8988T (cell line): ENCODE data around the gene USP21.

ENCODE experiments used
- DNase-seq: peaks from one replicate; pipeline ENCODE4 v3.0.0; 2011

The USP21 gene

DNA sequence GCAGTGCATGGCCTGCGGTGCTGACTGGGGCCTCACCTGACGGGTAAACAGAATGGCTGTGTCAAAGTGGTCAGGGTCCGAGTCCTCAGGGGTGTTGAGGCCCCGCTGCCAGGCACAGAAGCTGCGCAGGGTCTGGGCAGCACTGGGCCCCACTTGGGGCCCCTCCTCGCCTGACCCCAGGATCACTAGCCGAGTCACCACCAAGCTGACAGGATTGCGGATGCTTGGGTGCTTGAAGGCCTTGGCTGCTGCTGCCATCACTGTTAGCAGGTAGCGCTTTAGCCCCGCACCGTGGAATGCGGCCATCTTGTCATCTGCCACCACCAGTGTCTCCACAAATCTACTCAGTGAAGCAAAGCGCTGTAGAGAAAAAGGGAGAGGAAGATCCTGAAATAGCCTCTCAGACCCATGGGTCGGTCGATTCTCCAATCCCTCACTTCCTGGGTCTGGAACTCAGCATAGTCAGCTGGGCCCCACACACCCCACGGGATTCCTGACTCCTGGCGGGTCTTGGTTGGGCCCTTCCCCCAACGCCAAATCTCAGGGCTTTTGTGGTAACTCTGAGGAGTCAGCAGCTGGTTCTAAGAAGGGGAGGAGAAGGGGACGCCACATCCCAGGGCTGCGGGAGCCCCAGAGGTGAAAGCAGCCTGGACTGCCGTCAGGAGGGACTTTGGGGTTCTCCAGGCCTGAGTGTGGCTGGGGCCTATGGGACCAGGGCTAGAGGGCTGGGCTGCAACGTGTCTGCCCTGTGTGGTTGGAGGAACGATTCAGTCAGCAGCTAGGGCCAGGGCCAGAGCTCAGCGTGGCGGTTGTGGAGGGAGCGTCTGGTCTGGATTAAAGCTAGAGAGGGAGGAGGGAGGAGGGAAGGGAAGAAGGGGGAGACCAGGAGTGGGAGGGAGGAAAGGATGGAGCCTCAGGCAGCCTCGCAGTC is 37.5 kb downstream of the USP21 start:
- no peak for DNase-seq

DNA sequence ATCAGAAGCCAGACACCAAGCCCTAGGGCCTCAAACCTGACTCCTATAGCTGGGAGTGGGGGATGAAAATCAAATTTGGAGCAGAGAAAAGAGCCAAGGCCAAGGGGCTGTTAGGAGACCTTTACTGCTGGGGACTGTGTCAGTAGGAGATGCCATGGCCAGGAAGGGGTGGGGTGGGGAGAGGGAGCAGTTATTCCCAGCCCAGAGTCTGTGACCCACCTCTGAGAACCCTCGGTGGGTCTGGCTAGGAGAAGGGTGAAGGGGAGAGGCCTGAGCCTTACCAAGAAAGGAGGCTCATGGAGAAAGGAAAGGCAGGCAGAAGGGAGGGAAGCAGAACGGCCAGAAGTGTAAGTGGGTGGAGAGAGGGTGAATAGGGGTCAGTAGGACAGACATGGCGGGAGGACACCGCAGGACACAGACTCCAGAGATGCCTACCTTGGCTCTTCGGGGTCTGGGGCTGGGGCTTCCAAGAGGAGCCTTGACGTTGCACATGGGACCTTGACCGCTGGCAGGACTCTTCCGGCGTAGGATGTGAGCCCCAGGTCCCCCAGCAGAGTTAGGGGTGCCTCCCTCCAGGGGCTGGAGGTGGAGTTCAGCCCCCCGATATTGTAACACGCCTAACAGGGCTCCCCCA is 38.4 kb downstream of the USP21 start:
- DNase-seq: no peak

DNA sequence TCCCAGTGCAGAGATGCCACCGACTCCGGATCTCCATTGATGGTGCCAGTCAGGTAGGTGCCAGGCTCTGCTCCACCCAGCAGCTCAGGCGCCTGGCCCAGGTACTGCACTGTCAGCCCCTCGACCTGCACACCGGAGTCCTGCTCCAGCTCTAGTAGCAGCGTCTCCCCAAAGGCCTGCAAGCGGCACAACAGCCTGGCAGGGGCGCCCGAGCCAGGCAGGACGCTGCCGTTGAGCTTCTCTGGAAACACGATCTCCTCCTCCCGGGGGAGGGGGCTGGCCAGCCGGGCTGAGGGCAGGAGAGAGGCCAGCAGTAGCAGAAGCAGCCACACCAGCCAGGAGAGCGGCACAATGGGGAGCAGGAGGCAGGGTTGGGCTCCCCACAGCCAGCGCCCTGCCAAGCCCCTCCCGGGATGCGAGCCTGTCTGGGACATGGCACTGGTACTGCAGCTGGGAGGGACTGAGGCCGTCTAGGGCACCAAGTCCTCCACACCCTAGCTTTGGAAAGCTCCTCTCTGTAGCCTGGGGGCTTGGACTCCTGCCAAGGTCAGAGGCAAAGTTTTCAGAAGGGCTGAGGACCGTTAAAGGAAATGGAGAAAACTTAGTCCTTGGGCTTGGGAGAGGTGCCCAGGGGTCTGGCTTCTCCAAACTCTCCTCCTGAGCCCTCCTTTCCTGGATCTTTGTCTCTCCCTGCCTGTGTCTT is 39.0 kb downstream of the USP21 start:
- no peak for DNase-seq

DNA sequence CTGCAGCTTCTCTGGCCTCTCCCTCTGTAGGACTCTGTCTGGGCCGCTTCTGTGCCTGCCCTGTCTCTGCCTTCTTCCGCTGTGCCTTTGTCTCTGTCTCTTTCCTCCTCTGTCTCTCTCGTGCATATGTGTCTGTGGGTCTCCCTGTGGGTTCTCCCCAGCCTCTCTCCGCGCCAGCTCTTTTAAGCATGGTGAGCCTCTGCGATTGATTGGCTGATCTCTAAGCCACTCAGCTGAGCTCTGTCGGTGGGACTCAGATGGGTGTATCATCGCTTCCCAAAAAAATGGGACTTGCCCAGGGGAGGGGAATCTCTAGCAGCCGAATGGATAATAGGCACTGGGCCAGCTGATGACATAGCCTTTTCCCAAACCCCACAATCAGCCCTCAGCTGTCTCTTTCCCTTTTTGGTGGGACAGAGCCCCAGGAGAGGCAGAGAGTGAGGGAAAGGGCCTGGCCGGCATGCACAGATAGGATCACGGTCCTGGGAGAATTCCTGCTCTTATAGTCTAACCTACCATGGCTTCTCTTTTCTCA is 39.7 kb downstream of the USP21 start, which contains the start of gene ADAMTS4:
Gene ADAMTS4, minus strand, starts transcription at position 158 of the 535 bp plus-strand sequence. CDS start 427 bp downstream, outside the sequence.
- DNase-seq: no peak

DNA sequence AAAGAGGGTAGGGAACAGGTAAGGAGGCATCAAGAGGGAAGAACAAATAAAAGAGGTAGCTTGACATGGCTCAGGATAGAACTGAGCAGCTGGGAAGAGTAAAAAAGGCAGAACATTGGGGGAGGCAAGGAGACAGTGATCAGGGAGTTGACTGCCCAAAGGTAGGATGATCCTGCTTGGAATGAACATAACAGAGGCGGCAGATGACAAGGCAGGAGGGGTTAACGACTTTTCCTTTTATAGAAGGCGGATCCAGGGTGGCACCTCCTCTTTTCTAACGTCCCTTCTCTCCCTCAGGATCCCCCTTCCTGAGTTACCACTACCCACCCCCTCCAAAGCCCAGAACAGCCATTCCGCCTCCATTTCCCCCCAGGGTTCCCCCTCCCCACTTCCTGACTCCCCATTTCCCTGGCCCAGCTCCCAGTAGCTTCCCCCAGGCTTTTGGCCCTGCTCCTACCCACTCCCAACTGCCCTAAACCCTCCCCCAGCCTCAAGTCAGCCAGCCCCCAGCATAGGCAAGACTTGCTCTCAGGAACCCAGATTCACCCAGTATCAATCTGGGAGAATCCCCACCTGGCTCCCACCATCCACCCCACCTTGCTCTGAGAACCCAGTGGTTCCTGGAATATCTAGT is 40.3 kb downstream of the USP21 start:
- DNase-seq: no peak

DNA sequence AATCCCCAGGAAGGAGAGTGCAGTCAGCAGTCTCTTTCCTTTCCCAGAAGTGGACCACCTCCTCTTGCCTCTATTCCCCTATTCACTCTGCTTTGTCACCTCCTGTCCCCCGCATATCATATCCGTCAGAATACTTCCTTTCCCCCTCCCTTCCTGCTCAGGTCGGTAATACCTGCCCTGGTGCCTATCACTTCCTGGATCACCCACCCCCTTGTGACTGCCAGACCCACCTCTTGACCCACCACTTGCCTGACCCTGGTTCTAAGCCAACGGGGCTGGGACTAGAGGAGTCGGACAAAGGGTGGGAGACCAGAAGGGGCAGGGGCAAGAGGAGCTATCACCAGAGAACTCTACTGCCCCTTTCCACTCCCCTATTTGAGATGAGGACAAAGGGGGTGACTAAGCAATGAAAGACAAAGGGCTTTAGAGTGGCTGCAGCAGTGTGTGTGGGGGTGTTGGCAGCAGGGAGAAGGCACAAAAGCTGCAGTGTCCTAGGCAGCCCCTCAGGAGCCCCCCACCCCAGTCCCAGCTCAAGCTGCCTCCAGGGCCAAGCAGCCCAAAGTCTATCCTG is 41.2 kb downstream of the USP21 start:
- DNase-seq: no peak

DNA sequence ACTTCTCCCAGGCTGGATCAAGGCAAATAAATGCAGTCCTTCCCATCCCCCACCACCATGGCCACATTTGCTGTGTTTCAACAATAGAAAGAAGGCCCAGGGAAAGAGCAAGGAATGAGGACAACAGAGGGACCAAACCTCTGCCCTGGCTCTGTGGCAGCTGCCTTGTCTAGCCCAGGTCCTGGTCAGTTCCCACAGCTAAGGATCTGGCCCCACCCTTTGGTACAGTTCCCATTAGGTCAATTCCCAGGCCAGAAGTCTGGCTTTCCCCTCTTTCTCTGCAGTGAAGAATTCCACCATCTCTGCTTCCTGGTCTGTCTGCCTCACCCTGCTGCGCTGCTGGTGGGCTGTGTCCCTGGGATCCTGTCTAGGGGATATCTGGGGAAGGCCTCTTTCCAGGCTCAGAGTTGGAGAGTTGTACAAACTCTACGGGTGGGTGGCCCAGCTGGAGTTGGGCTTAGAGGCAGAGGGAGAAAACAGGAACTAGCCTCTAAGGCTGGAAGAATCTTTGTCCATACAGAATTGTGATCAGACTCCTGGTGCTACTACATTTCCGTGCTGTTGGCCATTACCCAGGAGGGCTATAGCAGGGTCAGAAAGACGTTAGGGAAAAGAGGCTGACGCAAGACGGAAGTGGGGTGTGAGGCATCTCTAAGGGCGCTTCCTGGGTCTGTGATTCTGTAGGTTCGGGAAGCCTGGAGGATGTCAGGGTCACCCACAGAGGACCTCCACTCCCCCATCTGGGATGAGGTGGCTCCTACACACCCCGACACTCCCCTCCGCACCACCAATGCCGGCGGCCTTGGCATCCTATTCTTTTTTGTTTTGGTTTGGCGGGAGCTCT is 41.9 kb downstream of the USP21 start:
- DNase-seq: no peak

DNA sequence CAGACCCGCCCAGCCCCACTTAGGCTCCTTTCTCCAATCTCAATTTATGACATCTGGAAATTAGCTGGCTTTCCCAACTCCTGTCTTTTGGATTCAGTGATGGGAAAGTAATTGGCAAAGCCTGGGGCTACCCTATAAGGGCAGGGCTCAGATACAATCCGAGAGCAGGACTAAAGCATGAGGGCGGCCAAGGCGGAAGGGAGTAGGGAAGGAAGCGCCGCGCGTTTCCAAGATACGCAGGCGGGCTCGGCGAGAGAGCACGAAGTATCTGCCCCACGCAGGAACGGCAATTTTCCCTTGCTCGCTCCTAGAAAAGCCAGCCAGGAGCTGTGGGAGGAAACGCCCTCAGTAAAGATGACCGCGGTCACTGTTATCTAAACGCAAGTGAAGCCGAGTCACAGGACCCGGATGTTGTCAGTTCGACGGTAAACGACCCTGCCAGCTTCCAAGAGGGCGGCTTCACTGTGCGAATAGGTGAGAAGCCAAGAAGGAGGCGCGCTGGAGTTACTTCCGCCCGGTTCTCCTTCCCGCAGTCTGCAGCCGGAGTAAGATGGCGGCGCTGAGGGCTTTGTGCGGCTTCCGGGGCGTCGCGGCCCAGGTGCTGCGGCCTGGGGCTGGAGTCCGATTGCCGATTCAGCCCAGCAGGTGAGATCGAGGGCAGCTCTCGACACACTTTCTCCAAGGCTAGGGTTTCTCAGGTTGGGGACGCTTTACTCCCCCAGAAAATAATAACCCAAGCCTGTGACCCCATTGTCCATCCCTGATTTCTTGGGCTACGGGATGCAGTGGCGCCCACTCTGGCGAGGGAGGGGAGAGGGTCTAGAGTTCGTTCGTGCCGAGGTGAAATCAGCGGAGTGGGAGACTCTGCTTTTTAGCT is 42.8 kb downstream of the USP21 start, which contains the start of gene NDUFS2:
Gene NDUFS2, plus strand, starts transcription at position 532 of the 877 bp plus-strand sequence. Its CDS starts 19 bp downstream, at position 551.
- peak; percentile 88 for DNase-seq

DNA sequence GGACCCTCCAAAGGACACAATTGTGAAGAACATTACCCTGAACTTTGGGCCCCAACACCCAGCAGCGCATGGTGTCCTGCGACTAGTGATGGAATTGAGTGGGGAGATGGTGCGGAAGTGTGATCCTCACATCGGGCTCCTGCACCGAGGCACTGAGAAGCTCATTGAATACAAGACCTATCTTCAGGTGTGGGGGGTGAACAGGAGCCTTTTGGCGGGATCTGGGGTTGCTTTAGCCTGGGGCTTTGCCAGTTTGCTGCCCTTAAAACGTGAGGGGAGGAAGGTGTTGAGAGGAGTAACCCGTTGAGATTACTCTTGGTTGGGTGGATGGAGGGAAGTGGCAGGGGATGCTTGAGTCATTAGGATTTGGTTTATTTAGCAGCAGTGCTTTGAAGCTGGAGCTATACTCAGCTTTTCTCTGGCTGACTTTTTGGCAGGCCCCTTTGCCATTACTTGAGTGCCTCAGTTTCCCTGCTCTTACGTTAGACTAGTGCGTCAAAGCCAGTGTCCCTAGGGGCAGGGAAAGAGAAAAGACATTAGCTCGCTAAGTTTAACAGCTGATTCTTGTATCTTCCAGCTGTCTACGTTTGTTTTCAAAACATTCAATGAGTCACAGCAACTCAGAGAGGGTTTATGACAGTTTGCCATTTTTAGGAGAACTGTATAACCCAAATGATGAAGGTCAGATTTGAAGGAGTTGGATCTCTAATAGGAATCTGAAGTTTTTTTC is 47.3 kb downstream of the USP21 start:
- DNase-seq: no peak

DNA sequence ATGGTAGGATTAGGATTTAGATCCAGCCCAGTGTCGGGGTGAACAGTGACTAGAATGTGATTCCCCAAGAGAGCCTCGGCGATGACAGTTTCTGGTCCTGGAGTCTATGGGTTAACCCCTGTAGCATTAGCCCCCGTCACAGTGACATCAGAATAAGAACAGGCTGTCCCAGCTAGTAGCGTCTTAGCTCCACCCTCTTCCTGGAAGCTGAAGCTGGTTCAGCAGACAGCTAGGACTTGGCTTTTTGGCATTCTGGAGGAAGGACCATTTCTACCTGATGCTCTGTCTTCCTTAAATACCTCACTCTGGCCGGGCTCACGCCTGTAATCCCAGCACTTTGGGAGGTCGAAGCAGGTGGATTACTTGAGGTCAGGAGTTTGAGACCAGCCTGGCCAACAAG is 47.9 kb downstream of the USP21 start:
- DNase-seq: no peak

DNA sequence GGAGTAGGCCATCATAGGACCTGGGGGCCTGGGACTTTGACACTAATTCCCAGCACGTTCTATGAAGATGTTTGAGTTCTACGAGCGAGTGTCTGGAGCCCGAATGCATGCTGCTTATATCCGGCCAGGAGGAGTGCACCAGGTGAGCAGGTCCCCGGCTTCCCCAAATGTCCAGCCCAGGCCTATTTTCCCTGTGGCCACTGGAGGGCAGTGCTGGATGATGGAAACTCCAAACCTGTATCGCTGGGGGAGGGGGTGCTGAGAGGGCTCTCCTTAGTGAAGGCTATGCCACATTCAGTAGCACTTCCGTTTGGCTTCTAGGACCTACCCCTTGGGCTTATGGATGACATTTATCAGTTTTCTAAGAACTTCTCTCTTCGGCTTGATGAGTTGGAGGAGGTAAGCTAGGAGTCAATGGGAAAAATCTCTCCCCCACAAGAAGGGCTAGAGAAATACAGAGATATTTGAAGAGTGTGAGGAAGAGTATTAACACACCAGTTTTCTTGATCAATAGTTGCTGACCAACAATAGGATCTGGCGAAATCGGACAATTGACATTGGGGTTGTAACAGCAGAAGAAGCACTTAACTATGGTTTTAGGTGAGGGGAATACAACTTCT is 50.6 kb downstream of the USP21 start:
- peak; percentile 69 for DNase-seq

DNA sequence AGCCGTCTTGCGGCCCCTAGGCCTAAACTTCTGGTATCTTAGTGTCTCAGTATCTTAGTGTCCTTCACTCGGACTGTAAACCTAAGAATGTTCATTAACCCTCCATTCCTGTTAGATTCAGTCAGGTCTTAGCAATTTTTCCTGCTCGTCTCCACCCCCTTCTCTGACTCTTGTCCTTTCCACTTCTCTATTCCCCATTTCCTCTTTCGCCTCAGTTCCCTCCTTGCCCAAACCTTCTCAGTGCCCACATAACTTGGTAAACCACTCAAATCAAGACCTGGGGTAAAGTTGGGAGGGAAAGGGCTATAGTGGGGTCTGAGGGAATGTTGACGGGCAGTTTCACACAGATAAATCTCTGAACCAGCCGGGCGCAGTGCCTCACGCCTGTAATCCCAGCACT is 55.1 kb downstream of the USP21 start:
- no peak for DNase-seq

DNA sequence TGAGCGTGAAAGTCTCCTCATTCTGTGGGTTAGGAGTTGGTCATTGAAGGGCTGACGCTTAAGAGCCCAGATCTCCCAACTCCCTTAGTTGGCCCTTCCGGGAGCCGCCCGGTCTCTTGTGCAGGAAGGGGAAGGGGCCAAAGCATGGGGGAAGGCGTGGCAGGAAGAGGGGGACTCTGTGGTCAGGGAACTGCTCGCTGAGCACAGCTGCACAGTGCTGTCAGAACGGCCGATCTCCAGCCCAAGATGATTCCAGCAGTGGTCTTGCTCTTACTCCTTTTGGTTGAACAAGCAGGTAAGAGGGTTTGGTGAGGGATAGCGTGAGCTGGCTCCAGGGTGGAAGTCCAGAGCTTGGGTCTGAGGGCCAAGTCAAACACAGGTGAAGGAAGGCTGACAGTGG is 55.8 kb downstream of the USP21 start, which contains the start of gene FCER1G:
Gene FCER1G, plus strand, starts transcription at position 220 of the 400 bp plus-strand sequence. Its CDS starts 27 bp downstream, at position 247.
- no peak for DNase-seq
